Femur (tissue), 1 donor: ENCODE measurements around the gene GDF9.

Source experiments
- DNase-seq: peaks from one replicate; pipeline ENCODE4 v3.0.0-alpha.2; 2017

The GDF9 gene

GRCh38 chr5:132866342-132867045, at the start of gene GDF9, which contains the start of gene UQCRQ:
Gene GDF9 (minus strand): TSS chr5:132866469. CDS start chr5:132864533, 1,936 bp downstream.
Gene UQCRQ (plus strand): TSS chr5:132866642. CDS start chr5:132866882, 240 bp downstream.
- peak; percentile 98 for DNase-seq

GRCh38 chr5:132915681-132916080, 49.4 kb upstream of the GDF9 start:
- no peak for DNase-seq

- DNase-seq, result no peak
Measured at GRCh38 chr5:132909702-132910101, 43.4 kb upstream of the GDF9 start.

GRCh38 chr5:132907161-132907560, 40.9 kb upstream of the GDF9 start:
- DNase-seq, result no peak

GRCh38 chr5:132905938-132906337, 39.7 kb upstream of the GDF9 start:
- no peak for DNase-seq

- no peak for DNase-seq
Measured at GRCh38 chr5:132901730-132902129, 35.5 kb upstream of the GDF9 start.

GRCh38 chr5:132901036-132901435, 34.8 kb upstream of the GDF9 start:
- no peak for DNase-seq

GRCh38 chr5:132898094-132898493, 31.8 kb upstream of the GDF9 start:
- no peak for DNase-seq

GRCh38 chr5:132896685-132897084, 30.4 kb upstream of the GDF9 start:
- no peak for DNase-seq

GRCh38 chr5:132895719-132896305, 29.5 kb upstream of the GDF9 start:
- DNase-seq, result no peak

GRCh38 chr5:132890817-132891216, 24.5 kb upstream of the GDF9 start:
- no peak for DNase-seq

GRCh38 chr5:132889501-132889900, 23.2 kb upstream of the GDF9 start:
- no peak for DNase-seq

- DNase-seq, result no peak
Measured at GRCh38 chr5:132887283-132887682, 21.0 kb upstream of the GDF9 start.

- no peak for DNase-seq
Measured at GRCh38 chr5:132886064-132886823, 20.0 kb upstream of the GDF9 start.

- no peak for DNase-seq
Measured at GRCh38 chr5:132884548-132884947, 18.3 kb upstream of the GDF9 start.

- peak; percentile 41 for DNase-seq
Measured at GRCh38 chr5:132883261-132883834, 17.1 kb upstream of the GDF9 start.

- DNase-seq, result peak; percentile 30
Measured at GRCh38 chr5:132877938-132878337, 11.7 kb upstream of the GDF9 start.

- no peak for DNase-seq
Measured at GRCh38 chr5:132877466-132877865, 11.2 kb upstream of the GDF9 start.

GRCh38 chr5:132876020-132876759, 9.9 kb upstream of the GDF9 start:
- DNase-seq, result no peak

GRCh38 chr5:132873930-132874271, 7.6 kb upstream of the GDF9 start:
- no peak for DNase-seq

GRCh38 chr5:132873119-132873929, 7.1 kb upstream of the GDF9 start, which contains the start of gene LEAP2:
Gene LEAP2 (plus strand): TSS chr5:132873668. CDS start chr5:132873695, 27 bp downstream.
- no peak for DNase-seq

- no peak for DNase-seq
Measured at GRCh38 chr5:132872788-132873118, 6.5 kb upstream of the GDF9 start.
